Epithelial cell of esophagus (primary cell): Measurements from ENCODE around the gene CCDC154.

Experiments
- DNase-seq: peaks from one replicate; pipeline ENCODE4 v3.0.0; 2010; ENCODE audit warnings: low read depth
- H3K4me3 ChIP-seq: 2 replicates; pipeline ENCODE4 v1.5.1; 2011; ENCODE audit warnings: mild to moderate bottlenecking, low read length, control low read depth
- CTCF ChIP-seq: IDR thresholded peaks from 2 replicates; pipeline ENCODE4 v1.5.1; 2011; ENCODE audit warnings: low read depth, mild to moderate bottlenecking, low read length, control low read depth, inconsistent platforms; ENCODE audit not compliant: insufficient read depth; ENCODE audit errors: missing control alignments

Gene CCDC154

GRCh38 chr16:1394367-1394951 is 49.9 kb downstream of the CCDC154 start:
- DNase-seq, result no peak
- no peak overlapping the region for H3K4me3 ChIP-seq

GRCh38 chr16:1393613-1394176 is 50.7 kb downstream of the CCDC154 start:
- no peak for TF ChIP-seq CTCF
- no peak overlapping the region for H3K4me3 ChIP-seq
- no peak for DNase-seq

More at GRCh38 chr16:1394367-1394951, 49.9 kb downstream of the CCDC154 start:
- TF ChIP-seq CTCF, result no peak

GRCh38 chr16:1392826-1393225 is 51.5 kb downstream of the CCDC154 start:
- DNase-seq, result no peak
- no peak overlapping the region for H3K4me3 ChIP-seq
- no peak for TF ChIP-seq CTCF

DNA sequence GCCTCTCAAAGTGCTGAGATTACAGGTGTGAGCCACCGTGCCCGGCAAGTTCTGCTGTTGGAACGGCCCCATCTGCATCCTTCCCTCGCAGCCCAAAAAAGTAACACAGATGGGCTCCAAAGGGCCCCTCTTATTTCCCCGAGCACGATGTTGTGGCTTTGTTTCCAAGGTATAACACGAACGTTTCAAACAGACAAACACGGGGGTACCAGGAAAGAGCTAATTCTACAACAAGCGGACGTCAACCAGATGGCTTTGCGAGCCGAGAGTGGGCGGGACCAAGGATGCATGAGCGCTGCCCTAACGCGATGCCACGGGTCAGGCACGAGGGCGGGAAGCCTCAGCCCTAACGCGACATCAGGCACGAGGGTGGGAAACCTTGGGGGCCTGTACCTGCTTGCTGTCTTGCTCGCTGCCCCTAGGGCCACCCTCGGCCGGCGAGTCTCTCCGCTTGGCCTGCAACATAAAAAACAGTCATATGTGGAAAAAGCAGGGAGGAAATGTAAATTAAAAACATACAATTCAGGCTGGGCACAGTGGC is 54.0 kb downstream of the CCDC154 start:
- H3K4me3 ChIP-seq, result no peak overlapping the region
- no peak for TF ChIP-seq CTCF
- no peak for DNase-seq

DNA sequence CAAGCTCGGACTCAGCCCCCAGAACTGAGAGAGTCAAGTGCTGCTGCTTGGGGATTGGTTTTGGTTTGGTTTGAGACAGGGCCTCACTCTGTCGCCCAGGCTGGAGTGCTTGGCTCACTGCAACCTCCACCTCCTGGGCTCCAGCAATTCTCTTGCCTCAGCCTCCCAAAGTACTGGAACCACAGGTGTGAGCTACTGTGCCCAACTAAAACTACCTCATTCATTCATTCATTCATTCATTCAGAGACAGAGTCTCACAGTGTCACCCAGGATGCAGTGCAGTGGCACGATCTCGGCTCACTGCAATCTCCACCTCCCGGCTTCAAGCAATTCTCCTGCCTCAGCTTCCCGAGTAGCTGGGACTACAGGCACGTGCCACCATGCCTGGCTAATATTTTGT is 54.6 kb downstream of the CCDC154 start:
- H3K4me3 ChIP-seq, result no peak overlapping the region
- no peak for DNase-seq
- no peak for TF ChIP-seq CTCF

DNA sequence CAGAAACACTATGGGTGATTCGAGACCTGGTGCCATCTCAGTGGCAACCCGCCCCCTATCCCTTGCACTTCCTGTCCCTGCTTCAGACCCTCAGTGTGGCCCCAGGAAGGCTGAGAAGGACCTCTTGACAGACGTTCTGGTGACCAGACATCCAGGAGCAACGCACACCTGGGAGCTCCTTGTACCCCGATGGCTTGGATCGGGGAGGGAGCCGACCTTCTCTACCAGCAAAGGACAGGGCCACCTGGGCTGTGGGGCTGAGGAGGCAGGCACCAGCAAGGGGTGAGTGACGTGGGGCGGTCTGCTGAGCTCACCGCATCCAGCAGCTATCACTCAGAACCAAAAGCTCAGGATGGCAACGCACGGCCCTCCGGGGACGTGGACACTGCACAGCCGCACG is 57.0 kb downstream of the CCDC154 start:
- no peak for DNase-seq
- TF ChIP-seq CTCF, result no peak
- no peak overlapping the region for H3K4me3 ChIP-seq

GRCh38 chr16:1385232-1385631 is 59.1 kb downstream of the CCDC154 start:
- no peak for TF ChIP-seq CTCF
- no peak overlapping the region for H3K4me3 ChIP-seq
- no peak for DNase-seq
